GM12878 (cell line): ENCODE data around the gene RYR2. TPM values are rescaled to one million over a fixed set of nuclear protein-coding genes. Genes with fewer than 3 reads are reported as not detected.

Source experiments
- ATAC-seq: fragments of 200-7000 bp; cut with Tn5 transposase; 3 replicates; pipeline ENCODE4 v1.9.1; 2020; ENCODE audit warnings: mild to moderate bottlenecking, moderate library complexity
- BruUV-seq: library from RNA; stranded (reverse); fragments of 400-500 nt; replicated peaks from 2 replicates; lab custom pipeline; 2021; lab: Mats Ljungman, UMichigan
- CTCF ChIA-PET: fragments of 300-600 bp; sonication (Branson Sonifier 250); formaldehyde crosslinking; extraction: SDS; loops from one replicate; lab custom pipeline; 2021; ENCODE audit warnings: inconsistent platforms; lab: Yijun Ruan, JAX
- POLR2A ChIA-PET: fragments of 350-600 bp; formaldehyde crosslinking; extraction: SDS; loops from one replicate; lab custom pipeline; 2021; ENCODE audit warnings: inconsistent platforms; lab: Charles Lee
- RAD21 ChIA-PET: fragments of 300-600 bp; sonication (Branson Sonifier 250); formaldehyde crosslinking; loops from one replicate; lab custom pipeline; 2023; ENCODE audit warnings: antibody characterized with exemption; ENCODE audit not compliant: unreplicated experiment; lab: Charles Lee
- SMC1A ChIA-PET: fragments of 300-600 bp; sonication (Branson Sonifier 250); formaldehyde crosslinking; loops from one replicate; lab custom pipeline; 2023; ENCODE audit not compliant: unreplicated experiment, uncharacterized antibody; lab: Charles Lee
- DNase-seq: peaks from one replicate; pipeline ENCODE4 v3.0.0-alpha.2; 2011; ENCODE audit warnings: low read depth, low spot score
- FAIRE-seq: peaks from 3 replicates; lab custom pipeline; 2011; peaks lifted over from hg19 to GRCh38; lab: Jason Lieb, UNC
- H2AFZ ChIP-seq: 2 replicates; pipeline ENCODE4 v1.6.0; 2011; ENCODE audit warnings: low read depth, low read length, control low read depth; ENCODE audit not compliant: control insufficient read depth
- H3K27ac ChIP-seq: 2 replicates; pipeline ENCODE4 v1.5.1; 2011; ENCODE audit warnings: control low read depth; ENCODE audit not compliant: control insufficient read depth, insufficient read depth
- H3K27me3 ChIP-seq, 2 experiments: replicated peaks in 1 of 2; 2 replicates each; pipeline versions ENCODE4 v1.6.0 to v1.6.1; 2011; ENCODE audit warnings: low read length in 1 of 2; ENCODE audit not compliant: control insufficient read depth in 2 of 2, insufficient read depth in 2 of 2
- H3K36me3 ChIP-seq, 2 experiments: 2 replicates each; pipeline ENCODE4 v1.5.1; 2011; ENCODE audit warnings: low read length in 1 of 2; ENCODE audit not compliant: control insufficient read depth in 2 of 2, insufficient read depth in 2 of 2
- H3K4me1 ChIP-seq: 2 replicates; pipeline ENCODE4 v1.6.1; 2011; ENCODE audit warnings: mild to moderate bottlenecking, low read length, moderate library complexity, mixed read lengths; ENCODE audit not compliant: control insufficient read depth, insufficient read depth
- H3K4me2 ChIP-seq: 2 replicates; pipeline ENCODE4 v1.6.0; 2011; ENCODE audit warnings: control low read depth; ENCODE audit not compliant: control insufficient read depth, insufficient read depth
- H3K4me3 ChIP-seq: fragments of 200-600 bp; sonication (generic); 2 replicates; pipeline ENCODE4 v1.5.1; 2016
- H3K79me2 ChIP-seq: 2 replicates; pipeline ENCODE4 v1.6.0; 2011; ENCODE audit warnings: low read length; ENCODE audit not compliant: control insufficient read depth, insufficient read depth
- H3K9ac ChIP-seq: 2 replicates; pipeline ENCODE4 v1.8.0; 2011; ENCODE audit warnings: low read length, control low read depth, mixed read lengths; ENCODE audit not compliant: control insufficient read depth, insufficient read depth
- H3K9me3 ChIP-seq: replicated peaks from 3 replicates; pipeline ENCODE4 v1.5.1; 2011; ENCODE audit warnings: mild to moderate bottlenecking, low read length; ENCODE audit not compliant: control insufficient read depth, insufficient read depth
- H4K20me1 ChIP-seq: 2 replicates; pipeline ENCODE4 v1.6.0; 2011; ENCODE audit not compliant: control insufficient read depth, insufficient read depth
- E4F1 ChIP-seq: fragments of 450-650 bp; IDR thresholded peaks from 2 replicates; pipeline ENCODE4 v1.6.1; 2018; ENCODE audit warnings: borderline replicate concordance, mild to moderate bottlenecking; ENCODE audit not compliant: partially characterized antibody
- MEF2B ChIP-seq: fragments of 450-650 bp; IDR thresholded peaks from 2 replicates; pipeline ENCODE4 v1.6.1; 2018; ENCODE audit warnings: mild to moderate bottlenecking, moderate library complexity; ENCODE audit not compliant: partially characterized antibody, poor library complexity, severe bottlenecking
- POLR2A ChIP-seq: IDR thresholded peaks from 2 replicates; pipeline ENCODE4 v1.6.1; 2011; ENCODE audit warnings: low read depth, mild to moderate bottlenecking, low read length
- POLR2AphosphoS2 ChIP-seq: IDR thresholded peaks from 2 replicates; pipeline ENCODE4 v1.6.1; 2011; ENCODE audit warnings: low read depth, mild to moderate bottlenecking, low read length, improper control_type of control experiment, moderate library complexity
- POU2F2 ChIP-seq: IDR thresholded peaks from 3 replicates; pipeline ENCODE4 v1.6.1; 2011; ENCODE audit warnings: low read depth, mild to moderate bottlenecking, low read length, borderline replicate concordance
- ZNF384 ChIP-seq: IDR thresholded peaks from 2 replicates; pipeline ENCODE4 v1.6.1; 2012; ENCODE audit warnings: low read depth, mild to moderate bottlenecking, low read length, improper control_type of control experiment, borderline replicate concordance
- whole genome bisulfite sequencing: methylation state at CpG from one replicate; pipeline ENCODE4 v1.1.6; 2016; ENCODE audit warnings: low lambda C conversion rate; ENCODE audit not compliant: insufficient replicate concordance, insufficient coverage; ENCODE audit errors: missing lambda C conversion rate; 5-methylcytosine and 5-hydroxymethylcytosine counted together
- in situ Hi-C: fragments of 300-500 bp; cut with MboI; formaldehyde crosslinking; loops from 9 replicates; pipeline ENCODE4 v1.14.3; 2018; ENCODE audit warnings: mixed read lengths
- intact Hi-C: fragments of 100-400 bp; cut with micrococcal nuclease; formaldehyde crosslinking; loops from one replicate; pipeline ENCODE4 v1.14.2; 2022; ENCODE audit not compliant: unreplicated experiment
- polyA plus RNA-seq, 11 experiments: library from polyadenylated mRNA; depleted of rRNA in 4 of 11; unstranded in 6 of 11; stranded (reverse) in 5 of 11; fragments of >200 nt; fragmentation: Nextera tagmentation in 4 of 11; fragmentation: Illumina TruSeq in 1 of 11; extraction: Ambion mirVana in 4 of 11; extraction: Trizol in 1 of 11; gene quantifications; 1 replicate in 1 of 11; 2 replicates in 10 of 11; pipeline versions ENCODE4 v1.2.1 to v1.2.3, GENCODE V29; 2011 to 2016; ENCODE audit warnings: inconsistent platforms in 2 of 11, missing spikeins in 2 of 11, low read depth in 1 of 11
- total RNA-seq, 4 experiments: library from RNA; depleted of rRNA in 3 of 4; stranded (reverse); fragments of >200 nt in 3 of 4; fragmentation: Illumina TruSeq in 1 of 4; extraction: Trizol in 1 of 4; gene quantifications; 2 replicates each; pipeline versions ENCODE4 v1.2.1 to v1.2.3, GENCODE V29; 2013 to 2021

RYR2 gene
- total and polyA plus RNA-seq, 10 of the 15 experiments (the other 5 are each of a cell fraction or from before 2014, with no cell fraction given): 0.01 to 0.04 TPM; not detected in 8

GRCh38 chr1:237296861-237297260 lies 254.9 kb downstream of the RYR2 start (continued):
- TF ChIP-seq E4F1: no peak

GRCh38 chr1:237300642-237301041 lies 258.7 kb downstream of the RYR2 start:
- no peaks in the 10 kb centered on the region for H3K79me2 ChIP-seq
- WGBS: 20% methylated on average over 7 of the region's 7 CpGs
- no peak overlapping the region for H3K9ac ChIP-seq
- no peak for TF ChIP-seq POLR2A
- no peak for TF ChIP-seq ZNF384
- TF ChIP-seq POLR2AphosphoS2: no peak
- no peak for TF ChIP-seq POU2F2
- no peak for TF ChIP-seq MEF2B
- H3K9me3 ChIP-seq: no peaks in the 10 kb centered on the region
- H4K20me1 ChIP-seq: no peaks in the 10 kb centered on the region
- CTCF ChIA-PET: no interaction called here
- no peak overlapping the region for H2AFZ ChIP-seq
- DNase-seq (no peak), FAIRE-seq (no peak), ATAC-seq (no peak)
- H3K4me1 ChIP-seq: no peaks in the 10 kb centered on the region
- BruUV-seq: no TSS peak
- H3K27me3 ChIP-seq: no peaks in the 10 kb centered on the region
- H3K4me2 ChIP-seq: no peak overlapping the region
- intact Hi-C loops (no loop called here), in situ Hi-C loops (no loop called here)
- SMC1A ChIA-PET: no interaction called here
- POLR2A ChIA-PET: no interaction called here
- RAD21 ChIA-PET: no interaction called here
- H3K36me3 ChIP-seq: no peaks in the 10 kb centered on the region
- H3K27ac ChIP-seq: no peak overlapping the region
- H3K4me3 ChIP-seq: no peak overlapping the region
